NCI-H2029 treated with DMSO at 0.1 percent for 48 hours (cell line): ENCODE measurements around the gene PRKCZ.

Experiments
- DNase-seq: peaks from one replicate; lab custom pipeline; 2025; lab: John Stamatoyannopoulos, UW

The PRKCZ gene

DNA sequence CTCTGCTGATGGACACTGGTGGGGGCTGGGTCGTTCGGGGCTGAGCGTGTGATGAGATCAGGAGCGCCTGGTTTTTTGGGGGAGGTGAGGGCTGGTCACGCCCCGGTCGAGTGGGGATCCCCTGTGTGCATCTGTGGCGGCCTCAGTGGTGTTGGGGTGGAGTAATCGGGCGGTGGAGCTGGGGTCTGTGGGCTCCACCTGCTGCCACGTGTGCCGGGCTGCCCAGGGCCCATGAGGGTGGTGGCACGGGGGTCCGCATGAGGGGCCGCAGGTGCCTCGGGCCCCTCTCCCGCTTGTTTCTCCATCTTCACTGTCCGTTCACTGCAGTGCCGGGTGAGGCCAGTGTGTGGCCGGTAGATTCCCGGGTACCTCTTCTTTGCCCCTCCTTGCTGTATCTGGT lies 17.2 kb downstream of the PRKCZ start:
- DNase-seq = no peak

GRCh38 chr1:2067981-2068380 lies 17.8 kb downstream of the PRKCZ start:
- DNase-seq = no peak

GRCh38 chr1:2068951-2069350 lies 18.7 kb downstream of the PRKCZ start:
- DNase-seq = no peak

DNA sequence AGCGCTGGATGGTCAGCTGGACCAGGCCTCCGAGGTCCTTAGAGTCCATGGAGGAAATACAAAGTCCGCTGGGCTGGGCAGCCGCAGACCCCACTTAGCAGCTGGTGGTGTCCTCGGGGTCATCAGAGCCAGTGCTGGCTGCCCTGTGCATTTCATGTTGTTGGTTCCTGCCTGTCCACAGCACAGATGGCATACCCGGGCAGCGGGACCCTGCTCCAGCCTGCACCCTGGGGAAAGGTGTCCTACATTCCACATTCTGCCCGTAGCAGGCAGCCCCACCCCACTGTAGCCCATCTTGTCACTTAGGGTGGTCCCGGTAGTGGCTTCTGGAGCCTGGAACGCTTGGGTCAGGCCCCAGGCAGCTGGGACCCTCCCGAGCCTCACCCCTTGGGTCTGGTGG lies 19.8 kb downstream of the PRKCZ start:
- DNase-seq = no peak

DNA sequence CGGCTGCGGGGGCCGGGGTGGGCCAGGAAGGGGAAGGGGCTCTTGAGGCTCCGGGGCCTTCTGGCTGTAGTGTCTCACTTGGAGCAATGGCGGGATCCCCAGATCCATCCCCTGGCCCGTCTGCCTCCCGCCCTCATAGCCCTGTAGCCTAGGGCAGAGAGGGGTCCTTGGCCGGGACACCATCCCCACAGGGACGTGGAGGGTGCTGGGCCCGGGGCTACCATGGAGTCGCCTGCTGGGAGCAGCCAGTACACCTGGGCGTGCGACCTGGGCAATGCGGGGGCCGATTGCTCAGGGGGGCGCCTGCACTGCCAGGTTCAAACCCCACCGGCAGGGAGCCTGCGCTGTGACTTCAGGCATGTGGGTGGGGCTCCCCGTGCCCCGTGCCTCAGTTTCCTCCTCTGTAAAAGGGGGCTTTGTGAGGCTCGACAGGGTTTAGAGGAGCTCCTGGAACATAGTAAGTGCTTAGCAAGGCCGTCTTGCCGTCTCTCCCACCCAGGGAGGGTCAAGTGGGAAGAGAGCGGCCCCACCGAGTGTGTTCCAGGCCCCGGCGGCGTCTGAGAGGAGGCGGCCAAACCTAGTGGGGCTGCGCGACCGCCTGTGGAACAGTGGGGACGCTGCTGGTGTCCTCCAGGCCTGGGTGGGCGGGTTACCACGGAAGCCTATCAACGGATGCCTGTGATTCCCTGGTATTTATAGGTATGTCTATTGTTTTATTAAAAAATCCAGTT lies 20.8 kb downstream of the PRKCZ start:
- DNase-seq = no peak

DNA sequence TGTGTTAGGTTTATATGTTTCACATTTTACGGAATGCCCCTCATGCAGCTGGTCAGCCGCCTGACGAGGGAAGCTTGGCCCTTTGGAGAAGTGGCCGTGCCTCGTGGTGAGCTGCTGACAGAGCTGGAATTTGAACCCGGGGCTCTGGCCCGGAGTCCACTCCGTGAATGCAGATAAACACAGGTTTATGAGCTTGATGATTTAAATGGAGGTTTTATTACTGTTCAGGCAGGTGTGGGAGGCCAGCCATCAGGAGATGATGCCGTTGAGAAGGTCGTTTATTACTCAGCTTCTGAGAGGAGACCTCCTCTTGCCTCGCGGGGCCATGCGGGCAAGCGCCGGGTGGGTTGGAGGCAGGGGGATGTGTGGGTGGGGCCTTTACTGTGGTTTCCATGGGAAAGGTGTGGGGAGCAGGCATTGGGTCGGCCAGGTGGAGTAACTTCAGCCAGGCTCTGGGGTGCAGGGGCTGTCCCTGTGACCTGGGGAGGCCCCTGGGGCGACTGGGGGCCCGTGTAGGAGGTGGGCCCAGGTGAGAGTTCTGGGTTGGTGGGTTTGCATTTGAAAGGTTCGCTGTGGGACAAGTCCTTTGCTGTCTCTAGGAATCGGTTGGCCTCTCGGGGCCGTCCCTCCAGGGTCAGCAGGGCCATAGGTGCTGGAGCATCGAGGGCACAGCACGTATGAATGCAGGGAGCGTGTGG lies 22.0 kb downstream of the PRKCZ start:
- no peak for DNase-seq

DNA sequence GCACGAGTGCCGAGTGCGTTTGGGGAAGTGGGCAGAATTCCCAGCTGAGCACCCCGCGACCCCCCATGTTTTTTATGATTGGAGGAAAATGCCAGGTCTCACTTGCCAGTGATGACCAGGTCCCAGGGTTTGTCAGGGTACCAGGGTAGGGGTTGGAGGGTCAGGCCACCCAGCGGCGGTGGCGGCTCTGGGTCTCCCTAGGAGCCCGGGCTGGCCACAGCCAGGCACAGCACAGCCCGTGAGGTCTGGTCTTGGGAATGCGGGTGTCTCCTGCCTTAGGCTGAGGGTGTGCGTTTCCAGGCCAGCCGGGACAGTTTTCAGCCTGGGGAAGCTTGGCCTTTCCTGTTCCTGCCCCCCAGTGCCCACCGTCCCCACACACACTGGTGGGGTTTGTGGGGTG lies 22.7 kb downstream of the PRKCZ start:
- no peak for DNase-seq

GRCh38 chr1:2073382-2074230 lies 23.4 kb downstream of the PRKCZ start:
- DNase-seq = no peak

DNA sequence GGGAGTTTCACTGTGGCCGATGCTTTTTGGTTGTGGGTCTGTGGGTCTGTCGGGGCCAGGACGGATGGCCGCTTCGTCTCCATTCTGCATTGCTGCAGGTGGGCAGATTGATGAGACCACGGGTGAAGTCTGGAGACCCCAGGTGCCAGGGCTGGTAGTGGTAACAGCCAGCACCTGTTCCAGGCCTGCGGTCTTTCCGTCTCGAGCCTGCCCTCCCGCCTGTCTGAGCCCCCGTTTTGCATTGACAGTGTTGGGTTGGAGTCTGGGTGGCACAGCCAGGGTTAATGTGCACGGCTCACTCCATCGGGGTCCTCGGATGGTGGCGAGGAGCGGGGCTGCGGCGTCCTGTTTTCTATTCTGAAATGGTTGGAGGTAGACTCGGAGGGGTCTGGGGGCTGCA lies 24.2 kb downstream of the PRKCZ start:
- no peak for DNase-seq

GRCh38 chr1:2074944-2075740 lies 24.9 kb downstream of the PRKCZ start:
- no peak for DNase-seq

DNA sequence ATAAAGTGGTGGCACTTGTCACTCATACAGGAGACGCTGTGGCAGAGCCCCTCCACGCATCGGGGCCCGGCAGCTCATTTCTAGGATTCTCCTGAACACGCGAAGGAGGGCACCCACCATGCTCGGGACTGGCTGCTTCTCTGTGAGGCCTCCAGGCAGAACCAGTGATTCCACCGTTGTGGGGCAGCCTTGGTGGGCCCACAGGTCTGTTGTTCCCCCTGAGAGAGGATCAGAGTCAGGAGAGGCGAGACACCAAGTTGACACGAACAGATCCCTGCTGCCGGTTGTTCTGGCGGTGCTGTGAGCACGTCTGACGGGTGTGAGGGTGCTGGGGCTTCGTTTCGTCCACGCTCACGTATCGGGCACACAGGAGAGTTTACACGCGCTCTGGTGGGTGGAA lies 26.6 kb downstream of the PRKCZ start:
- DNase-seq = no peak

- no peak for DNase-seq
These were observed 28.0 kb downstream of the PRKCZ start for GRCh38 chr1:2078170-2078569.

DNA sequence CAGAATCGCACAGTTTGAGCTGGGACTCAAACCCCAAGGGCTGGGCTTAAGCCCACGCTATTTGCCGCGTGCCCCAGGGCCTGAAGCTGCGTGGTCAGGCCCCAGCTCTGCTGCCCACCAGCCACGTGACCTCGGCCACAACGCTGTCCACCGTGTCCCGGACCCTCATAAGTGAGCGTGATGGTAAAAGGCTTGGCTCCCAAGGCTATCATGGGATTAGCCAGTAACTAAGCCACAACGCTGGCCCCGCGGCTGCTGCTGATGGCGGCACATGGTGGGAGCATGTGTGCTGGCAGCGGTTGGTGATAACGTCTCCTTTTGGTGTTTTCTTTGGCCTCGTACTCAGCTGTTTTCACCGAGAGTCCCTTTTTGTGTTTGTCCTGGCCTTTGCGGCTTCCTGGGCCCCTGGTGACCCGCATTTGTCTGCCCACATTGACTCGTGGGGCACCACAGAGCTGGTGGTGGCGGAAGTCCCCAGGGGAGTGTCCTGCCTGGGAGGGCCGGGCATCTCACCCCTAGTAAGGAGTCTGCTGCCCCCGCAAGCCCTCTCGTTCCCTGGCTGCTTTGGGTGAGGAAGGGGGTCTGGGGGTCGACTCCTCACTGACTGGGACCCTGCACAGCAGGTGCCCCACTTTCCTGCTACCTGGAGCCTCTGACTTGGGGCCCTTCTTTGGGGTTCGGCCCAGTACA lies 29.3 kb downstream of the PRKCZ start:
- no peak for DNase-seq

- DNase-seq = no peak
These were observed 29.9 kb downstream of the PRKCZ start for GRCh38 chr1:2080140-2080539.

- no peak for DNase-seq
These were observed 30.7 kb downstream of the PRKCZ start for GRCh38 chr1:2080884-2081283.

GRCh38 chr1:2081326-2081885 lies 31.2 kb downstream of the PRKCZ start:
- DNase-seq = no peak

- no peak for DNase-seq
These were observed 31.9 kb downstream of the PRKCZ start for GRCh38 chr1:2082064-2082463.

DNA sequence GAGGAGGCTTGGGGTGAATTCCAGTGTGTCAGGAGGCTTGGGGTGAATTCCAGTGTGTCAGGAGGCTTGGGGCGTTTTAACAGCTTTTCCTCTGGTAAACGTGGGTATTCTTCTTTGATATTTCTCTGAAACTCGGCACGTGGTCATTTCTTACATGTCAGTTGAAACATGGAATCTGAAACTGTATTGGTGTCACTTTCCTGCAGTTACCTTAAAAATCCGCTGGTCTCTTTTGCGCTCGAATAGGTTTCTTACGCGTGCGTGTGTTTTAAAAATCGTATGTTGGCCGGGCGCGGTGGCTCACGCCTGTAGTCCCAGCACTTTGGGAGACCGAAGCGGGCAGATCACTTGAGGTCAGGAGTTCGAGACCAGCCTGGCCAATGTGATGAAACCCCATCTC lies 33.5 kb downstream of the PRKCZ start:
- no peak for DNase-seq

- no peak for DNase-seq
These were observed 34.1 kb downstream of the PRKCZ start for GRCh38 chr1:2084306-2084705.

DNA sequence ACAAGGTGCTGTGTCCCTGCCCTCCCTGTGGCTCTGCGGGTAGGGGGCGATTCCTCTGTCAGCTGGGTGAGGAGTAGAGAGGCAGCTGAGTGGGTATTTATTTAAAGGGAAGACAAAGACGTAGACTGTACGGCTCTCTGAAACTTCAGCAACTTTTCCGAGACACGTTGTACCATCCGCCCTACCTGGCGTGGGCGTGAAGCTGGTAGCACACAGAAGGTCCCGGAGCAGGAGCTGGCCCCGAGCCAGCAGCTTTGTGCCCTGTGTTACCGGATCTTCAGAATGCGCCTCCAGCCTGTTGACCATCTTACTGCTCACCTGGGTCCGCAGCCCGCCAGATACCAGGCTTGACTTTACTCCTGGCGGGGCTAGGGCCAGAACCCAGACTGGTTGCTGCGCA lies 34.9 kb downstream of the PRKCZ start:
- DNase-seq = no peak

GRCh38 chr1:2086446-2087078 lies 36.4 kb downstream of the PRKCZ start:
- DNase-seq = no peak
